MM.1S (cell line): ENCODE measurements around the gene LEF1.

Experiments
- DNase-seq: peaks from one replicate; pipeline ENCODE4 v3.0.0-alpha.2; 2015
- H2AFZ ChIP-seq: fragments of 300-600 bp; sonication (generic); 2 replicates; pipeline ENCODE4 v1.6.0; 2016; ENCODE audit warnings: antibody characterized with exemption, low read length
- H3F3A ChIP-seq: fragments of 300-600 bp; sonication (generic); 2 replicates; pipeline ENCODE4 v1.6.1; 2016; ENCODE audit warnings: mild to moderate bottlenecking, antibody characterized with exemption, low read length, moderate library complexity, mixed read lengths; ENCODE audit not compliant: insufficient read depth
- H3K27ac ChIP-seq: fragments of 300-600 bp; sonication (generic); 2 replicates; pipeline ENCODE4 v1.5.1; 2016; ENCODE audit warnings: mild to moderate bottlenecking, low read length
- H3K27me3 ChIP-seq: fragments of 300-600 bp; sonication (generic); replicated peaks from 2 replicates; pipeline ENCODE4 v1.6.0; 2016; ENCODE audit warnings: low read length; ENCODE audit not compliant: insufficient read depth
- H3K36me3 ChIP-seq: fragments of 300-600 bp; sonication (generic); replicated peaks from 2 replicates; pipeline ENCODE4 v1.6.1; 2016; ENCODE audit warnings: mild to moderate bottlenecking, low read length, mixed read lengths; ENCODE audit not compliant: insufficient read depth
- H3K4me1 ChIP-seq: fragments of 300-600 bp; sonication (generic); 2 replicates; pipeline ENCODE4 v1.6.1; 2016; ENCODE audit warnings: low read length, mixed read lengths
- H3K4me2 ChIP-seq: fragments of 300-600 bp; sonication (generic); 2 replicates; pipeline ENCODE4 v1.6.0; 2016; ENCODE audit warnings: low read depth, low read length
- H3K4me3 ChIP-seq: fragments of 300-600 bp; sonication (generic); 2 replicates; pipeline ENCODE4 v1.5.1; 2016; ENCODE audit warnings: low read length, mixed read lengths
- H3K79me2 ChIP-seq: fragments of 300-600 bp; sonication (generic); 2 replicates; pipeline ENCODE4 v1.6.1; 2016; ENCODE audit warnings: mixed run types, low read length, mixed read lengths
- H3K9ac ChIP-seq: fragments of 300-600 bp; sonication (generic); 2 replicates; pipeline ENCODE4 v1.6.1; 2016; ENCODE audit warnings: low read length, mixed read lengths
- H3K9me2 ChIP-seq: fragments of 300-600 bp; sonication (generic); replicated peaks from 2 replicates; pipeline ENCODE4 v1.6.1; 2016; ENCODE audit warnings: mild to moderate bottlenecking, low read length, mixed read lengths; ENCODE audit not compliant: insufficient read depth
- H3K9me3 ChIP-seq: fragments of 300-600 bp; sonication (generic); replicated peaks from 2 replicates; pipeline ENCODE4 v1.6.1; 2016; ENCODE audit warnings: mild to moderate bottlenecking, low read length, mixed read lengths; ENCODE audit not compliant: insufficient read depth
- H4K20me1 ChIP-seq: fragments of 300-600 bp; sonication (generic); 2 replicates; pipeline ENCODE4 v1.6.1; 2016; ENCODE audit warnings: mild to moderate bottlenecking, low read length, moderate library complexity, mixed read lengths; ENCODE audit not compliant: insufficient read depth
- CTCF ChIP-seq: fragments of 300-600 bp; sonication (generic); IDR thresholded peaks from 2 replicates; pipeline ENCODE4 v1.5.1; 2016; ENCODE audit warnings: antibody characterized with exemption, low read length, mixed read lengths
- EZH2 ChIP-seq: fragments of 300-600 bp; sonication (generic); optimal IDR thresholded peaks from 2 replicates; pipeline ENCODE3; 2017; ENCODE audit warnings: low read depth, mild to moderate bottlenecking, antibody characterized with exemption, low read length, mixed read lengths
- EZH2phosphoT487 ChIP-seq: fragments of 300-600 bp; sonication (generic); IDR thresholded peaks from 2 replicates; pipeline ENCODE4 v1.6.1; 2018; ENCODE audit warnings: antibody characterized with exemption, low read length

Gene LEF1

DNA sequence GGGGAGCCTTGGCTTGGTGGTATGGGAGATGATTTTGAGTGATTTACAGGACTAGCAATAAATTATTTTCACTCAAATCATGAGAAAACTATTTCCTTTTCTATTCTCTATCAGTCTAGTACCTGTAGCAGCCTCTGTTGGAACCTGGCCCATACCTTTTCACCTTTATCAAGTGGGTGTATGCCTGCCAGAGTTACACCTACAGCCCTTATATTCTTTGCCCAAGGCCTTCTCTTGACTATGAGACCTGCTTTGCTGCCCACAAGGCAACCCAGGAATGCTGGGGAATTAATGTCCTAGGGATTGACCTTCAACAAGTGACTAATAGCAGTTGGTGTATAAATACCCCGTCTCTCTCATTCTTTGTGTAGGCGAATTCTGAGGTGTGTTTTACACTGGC is 20.0 kb upstream of the LEF1 start:
- peaks cover 12% of the 10 kb centered on the region for H3F3A ChIP-seq
- H4K20me1 ChIP-seq, result no peaks in the 10 kb centered on the region
- TF ChIP-seq EZH2 (no peak), CTCF (no peak), EZH2phosphoT487 (no peak)
- no peak overlapping the region for H3K27ac ChIP-seq
- no peak for DNase-seq
- no peak overlapping the region for H3K4me3 ChIP-seq
- no peaks in the 10 kb centered on the region for H3K9me2 ChIP-seq
- no peaks in the 10 kb centered on the region for H3K79me2 ChIP-seq
- H3K9me3 ChIP-seq, result no peaks in the 10 kb centered on the region
- H3K27me3 ChIP-seq, result no peaks in the 10 kb centered on the region
- H3K9ac ChIP-seq, result no peak overlapping the region
- no peaks in the 10 kb centered on the region for H3K36me3 ChIP-seq
- no peak overlapping the region for H2AFZ ChIP-seq
- peaks cover 23% of the 10 kb centered on the region for H3K4me1 ChIP-seq
- H3K4me2 ChIP-seq, result no peak overlapping the region

DNA sequence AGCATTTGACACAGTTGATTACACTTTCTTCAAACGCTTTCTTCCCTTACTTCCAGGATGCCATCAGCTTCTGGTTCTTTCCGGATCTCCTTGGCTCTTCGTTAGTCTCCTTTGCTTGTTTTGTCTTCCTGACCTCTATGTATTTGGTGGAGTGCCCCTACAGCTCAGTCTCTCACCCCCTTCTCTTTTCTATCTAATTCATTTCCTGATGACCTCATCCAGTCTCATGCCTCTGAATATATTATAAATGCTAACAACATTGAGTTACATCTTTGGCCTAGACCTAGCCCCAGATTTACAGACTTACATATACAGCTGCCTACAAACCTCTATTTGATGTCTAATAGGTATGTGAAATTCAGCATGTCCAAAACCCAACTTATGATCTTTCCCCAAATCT is 16.5 kb upstream of the LEF1 start:
- Histone ChIP-seq H3K9me2 (no peaks in the 10 kb centered on the region), H3K36me3 (no peaks in the 10 kb centered on the region), H3K4me2 (no peak overlapping the region), H4K20me1 (no peaks in the 10 kb centered on the region), H3K4me1 (no peaks in the 10 kb centered on the region), H3K79me2 (no peaks in the 10 kb centered on the region), H3K27me3 (no peaks in the 10 kb centered on the region), H3K9ac (no peak overlapping the region), H3K4me3 (no peak overlapping the region), H3F3A (no peaks in the 10 kb centered on the region), H2AFZ (no peak overlapping the region), H3K27ac (no peak overlapping the region), H3K9me3 (no peaks in the 10 kb centered on the region)
- no peak for TF ChIP-seq EZH2
- no peak for TF ChIP-seq CTCF
- DNase-seq, result no peak

- Histone ChIP-seq H3K9me3 (no peaks in the 10 kb centered on the region), H3K79me2 (no peaks in the 10 kb centered on the region), H3K4me3 (no peak overlapping the region), H3F3A (no peaks in the 10 kb centered on the region), H3K36me3 (no peaks in the 10 kb centered on the region), H2AFZ (no peak overlapping the region), H3K27me3 (no peaks in the 10 kb centered on the region), H3K27ac (no peak overlapping the region), H4K20me1 (no peaks in the 10 kb centered on the region), H3K9ac (no peak overlapping the region), H3K9me2 (no peaks in the 10 kb centered on the region), H3K4me2 (no peak overlapping the region), H3K4me1 (no peaks in the 10 kb centered on the region)
- TF ChIP-seq EZH2phosphoT487, result no peak
- no peak for TF ChIP-seq CTCF
- TF ChIP-seq EZH2, result no peak
- no peak for DNase-seq
Measured at GRCh38 chr4:108184453-108185049, 15.8 kb upstream of the LEF1 start.
